IPS DF 6.9 (cell line): ENCODE results near the gene SETSIP.
"Not testable (repeated sequence)": the region's sequence is repeated elsewhere in the genome, so short reads cannot be mapped to it uniquely, and the experiment has no call there.

Source experiments
- DNase-seq: peaks from one replicate; pipeline ENCODE4 v3.0.0-alpha.2; 2013; ENCODE audit warnings: low read depth, low spot score
- H3K27ac ChIP-seq: one replicate; pipeline ENCODE4 v1.5.1; 2013; ENCODE audit warnings: low read length, control low read depth
- H3K27me3 ChIP-seq: 2 replicates; pipeline ENCODE4 v1.6.1; 2013; ENCODE audit warnings: mild to moderate bottlenecking, low read length; ENCODE audit not compliant: control insufficient read depth, insufficient read depth
- H3K36me3 ChIP-seq: 2 replicates; pipeline ENCODE4 v1.6.1; 2013; ENCODE audit warnings: low read length; ENCODE audit not compliant: control insufficient read depth, insufficient read depth
- H3K4me1 ChIP-seq: 2 replicates; pipeline ENCODE4 v1.6.1; 2013; ENCODE audit warnings: low read length; ENCODE audit not compliant: control insufficient read depth, insufficient read depth
- H3K4me3 ChIP-seq: 2 replicates; pipeline ENCODE4 v1.5.1; 2013; ENCODE audit warnings: mild to moderate bottlenecking, low read length
- H3K9me3 ChIP-seq: 2 replicates; pipeline ENCODE4 v1.6.1; 2013; ENCODE audit warnings: low read length, inconsistent platforms; ENCODE audit not compliant: control insufficient read depth, insufficient read depth
- WGBS: extraction: QIAGEN DNeasy Blood & Tissue Kit; methylation state at CpG from one replicate; pipeline ENCODE4 v1.1.7; 2013; ENCODE audit warnings: mixed read lengths, missing lambda C conversion rate; ENCODE audit not compliant: insufficient read length, insufficient coverage; 5-methylcytosine and 5-hydroxymethylcytosine counted together

The SETSIP gene

GRCh38 chr1:92026806-92027205 lies 48.4 kb downstream of the SETSIP start:
- WGBS, result no CpG with 5 or more reads among the region's 9 CpGs
- Histone ChIP-seq H3K36me3 (no peaks in the 10 kb centered on the region), H3K9me3 (no peaks in the 10 kb centered on the region), H3K4me3 (no peak overlapping the region), H3K27me3 (peaks cover 2% of the 10 kb centered on the region; the same call in 1 of the 2 replicates), H3K27ac (no peak overlapping the region), H3K4me1 (no peaks in the 10 kb centered on the region; the same call in 1 of the 2 replicates)
- DNase-seq, result no peak

GRCh38 chr1:92026042-92026441 lies 49.2 kb downstream of the SETSIP start:
- H3K4me3 ChIP-seq, H3K27ac ChIP-seq, DNase-seq, H3K36me3 ChIP-seq, H3K4me1 ChIP-seq, H3K27me3 ChIP-seq, H3K9me3 ChIP-seq: not testable (repeated sequence)
- no CpG with 5 or more reads among the region's 29 CpGs for WGBS
